Fibroblast of the conjunctiva (primary cell): Measurements from ENCODE around the gene UMAD1.

Experiments used
- DNase-seq: peaks from one replicate; pipeline ENCODE4 v3.0.0-alpha.2; 2010; ENCODE audit warnings: low read depth

UMAD1 gene

GRCh38 chr7:7764520-7765396 is 124.2 kb downstream of the UMAD1 start:
- no peak for DNase-seq

GRCh38 chr7:7765422-7765821 is 124.9 kb downstream of the UMAD1 start:
- DNase-seq: no peak

GRCh38 chr7:7766671-7767070 is 126.1 kb downstream of the UMAD1 start:
- no peak for DNase-seq

DNA sequence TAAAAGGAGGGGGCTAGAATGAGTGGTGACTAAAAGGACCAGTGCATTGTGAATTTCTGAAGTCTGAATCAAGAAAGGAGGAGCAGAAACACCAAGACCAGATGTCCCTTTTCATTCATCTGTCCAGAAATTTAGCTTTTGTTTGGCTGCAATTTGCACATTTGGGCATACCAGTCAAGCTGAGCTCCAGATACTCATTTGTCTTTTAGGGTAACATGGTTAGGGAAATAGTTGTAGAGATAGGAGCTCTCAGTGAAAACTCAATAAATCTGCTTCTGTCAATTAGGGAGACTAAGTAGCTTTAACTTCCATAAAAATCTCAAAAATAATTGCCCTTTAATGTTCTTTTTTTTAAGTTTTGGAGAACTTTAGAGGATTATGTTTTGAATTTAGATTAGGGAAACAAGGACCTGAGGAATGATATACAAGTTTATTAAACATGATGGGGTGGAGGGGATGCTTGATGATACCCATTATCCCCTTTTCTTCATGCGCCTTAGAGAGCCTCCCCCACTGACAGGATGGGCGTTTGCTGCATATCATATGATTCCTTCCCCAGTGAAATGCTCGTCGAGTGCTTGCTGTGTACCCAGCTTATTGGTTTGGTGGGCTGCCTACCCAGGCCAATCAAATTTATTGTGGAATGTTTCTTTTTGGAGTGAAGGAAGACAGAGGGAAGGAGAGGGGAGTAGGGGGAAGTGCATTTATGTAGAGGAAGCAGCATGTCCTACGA is 128.6 kb downstream of the UMAD1 start:
- no peak for DNase-seq

DNA sequence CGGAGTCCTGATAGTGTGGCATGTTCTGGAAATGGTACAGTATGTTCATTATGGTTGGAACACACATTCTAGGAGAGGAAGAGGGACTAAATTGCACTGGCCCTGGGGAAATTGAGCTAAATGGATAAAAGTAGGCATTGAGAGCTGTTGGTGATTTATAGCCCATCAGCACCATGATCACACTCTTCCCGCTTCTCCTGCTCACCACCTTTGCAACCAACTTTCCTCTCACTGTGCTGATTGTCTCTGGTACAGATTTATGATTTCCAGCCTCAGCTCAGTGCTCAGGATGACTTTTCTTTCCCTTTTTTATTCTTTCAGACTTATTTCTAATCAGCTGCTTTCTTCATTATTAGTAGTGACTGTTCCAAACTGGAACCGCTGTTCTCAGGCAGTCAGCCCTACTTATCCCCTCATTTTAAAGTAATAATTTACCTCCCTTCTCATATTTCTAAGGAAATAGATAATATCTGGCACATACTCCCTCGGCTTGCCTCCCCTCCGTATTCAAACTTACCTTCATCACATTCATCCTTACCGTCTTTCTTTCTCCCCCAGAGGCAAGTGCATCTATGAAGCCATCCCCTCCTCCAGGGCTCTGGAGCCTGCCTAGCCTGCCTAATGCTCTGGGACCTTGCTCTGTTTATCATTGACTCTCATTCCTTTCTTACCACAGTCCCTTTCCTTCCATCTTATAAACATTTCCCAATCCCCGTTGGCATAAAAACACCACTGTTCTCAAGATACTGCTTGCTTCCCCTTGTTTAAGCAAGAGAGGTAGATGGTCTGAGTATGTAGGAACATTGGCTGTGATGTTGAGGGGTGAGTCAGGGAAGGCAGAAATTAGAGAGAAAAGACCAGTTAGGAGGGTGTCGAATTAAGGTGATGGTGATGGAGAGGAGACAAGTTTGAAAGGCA is 129.4 kb downstream of the UMAD1 start:
- DNase-seq: no peak

DNA sequence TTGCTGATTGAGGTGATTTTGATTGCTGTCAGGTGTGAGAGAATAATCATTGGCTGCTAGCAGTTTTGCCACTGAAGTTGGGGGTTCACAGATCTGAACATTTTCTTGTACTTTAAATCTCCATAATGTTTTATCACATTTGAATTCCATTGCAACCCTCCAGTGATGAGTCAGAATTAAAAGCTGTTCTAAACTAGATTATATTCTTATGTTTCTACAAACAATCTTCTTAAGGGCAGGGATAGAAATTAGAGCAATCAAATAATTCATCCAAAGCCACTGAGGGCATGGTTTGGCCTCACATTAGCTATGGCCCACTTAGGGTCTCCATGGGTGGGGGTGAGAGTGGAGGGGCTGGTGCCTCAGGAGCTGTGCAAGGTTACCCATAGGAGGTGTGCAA is 130.9 kb downstream of the UMAD1 start:
- DNase-seq: no peak

- no peak for DNase-seq
Observed at GRCh38 chr7:7772397-7772821, 131.9 kb downstream of the UMAD1 start.

GRCh38 chr7:7773334-7774309 is 133.1 kb downstream of the UMAD1 start:
- no peak for DNase-seq

DNA sequence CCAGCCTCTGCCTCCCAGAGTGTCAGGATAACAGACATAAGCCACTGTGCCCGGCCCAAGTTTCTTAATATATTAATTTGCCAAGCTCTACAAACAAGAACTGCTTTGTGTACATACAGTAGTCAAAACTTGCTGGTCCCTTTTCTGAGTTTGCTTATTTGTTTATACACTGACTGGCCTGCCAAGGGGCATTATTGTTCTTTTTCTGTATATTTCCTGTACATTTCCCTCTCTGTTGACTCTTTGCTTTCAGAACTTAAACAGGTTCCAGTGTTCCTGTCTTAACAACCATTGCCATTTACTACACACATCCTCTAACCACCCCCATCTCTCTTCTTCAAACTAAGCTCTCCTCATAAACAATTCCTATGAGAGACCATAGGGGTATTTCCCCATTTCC is 139.3 kb downstream of the UMAD1 start:
- no peak for DNase-seq

DNA sequence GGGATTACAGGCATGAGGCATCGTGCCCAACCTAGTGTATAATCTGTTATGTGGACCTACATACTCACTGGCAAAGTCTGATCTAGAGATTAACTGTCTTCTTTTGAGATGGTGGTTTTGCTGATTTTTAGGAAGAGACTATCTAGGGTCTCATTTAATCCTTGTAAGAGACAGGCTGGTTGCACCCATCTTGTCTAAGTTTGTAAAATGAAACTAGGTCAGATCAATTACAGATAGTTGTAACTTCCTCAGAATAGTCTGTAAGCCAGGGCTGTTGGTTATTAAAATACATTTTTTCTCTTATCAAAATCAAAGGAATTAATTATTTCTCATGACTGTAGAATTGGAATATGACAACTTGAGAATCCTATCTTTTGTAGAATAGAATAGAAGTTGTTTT is 142.4 kb downstream of the UMAD1 start:
- DNase-seq: no peak

DNA sequence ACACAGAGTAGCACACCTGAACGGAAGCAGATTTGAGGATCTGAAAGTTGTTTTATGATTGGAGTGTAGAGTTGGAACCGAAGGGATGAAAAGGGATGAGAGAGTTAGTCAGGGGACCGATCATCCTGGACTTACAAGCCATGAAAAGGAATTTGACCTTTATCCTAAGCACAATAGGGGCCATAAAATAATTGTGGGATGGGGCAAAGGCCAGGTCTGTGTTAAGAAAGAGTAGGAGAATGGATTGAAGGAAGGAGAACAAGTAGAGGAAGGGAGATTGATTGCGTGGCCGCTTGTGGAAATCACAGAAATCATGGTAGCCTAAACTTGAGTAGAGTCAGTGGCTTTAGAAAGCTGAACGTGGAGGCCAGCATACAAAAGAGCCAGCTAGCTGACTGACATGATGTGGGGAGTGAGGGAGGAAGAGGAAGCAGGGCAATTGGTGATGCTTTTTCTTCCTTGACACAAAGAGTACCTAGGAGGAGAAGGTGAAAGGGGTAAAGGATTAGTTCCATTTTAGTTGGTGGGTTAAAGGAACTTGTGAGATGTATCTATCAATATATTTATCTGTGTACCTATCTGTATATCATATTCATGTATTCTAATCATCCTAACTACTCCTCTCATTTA is 144.9 kb downstream of the UMAD1 start:
- no peak for DNase-seq

- no peak for DNase-seq
Observed at GRCh38 chr7:7786595-7786994, 146.0 kb downstream of the UMAD1 start.

DNA sequence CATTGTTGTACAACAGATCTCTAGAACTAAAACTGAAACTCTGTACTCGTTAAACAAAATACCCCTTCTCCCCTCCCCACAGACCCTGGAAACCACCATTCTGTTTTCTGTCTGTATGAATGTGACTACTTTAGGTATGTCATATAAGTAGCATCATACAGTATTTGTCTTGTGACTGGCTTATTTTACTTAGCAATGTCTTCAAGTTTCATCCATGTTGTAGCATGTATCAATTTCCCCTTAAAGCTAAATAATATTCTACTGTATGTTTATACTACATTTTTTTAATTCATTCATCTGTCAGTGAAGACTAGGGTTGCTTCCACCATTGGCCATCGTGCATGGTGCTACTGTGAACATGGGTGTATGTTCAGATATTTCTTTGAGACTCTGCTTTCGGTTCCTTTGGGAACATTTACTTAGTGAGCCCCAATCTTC is 149.0 kb downstream of the UMAD1 start:
- DNase-seq: no peak

DNA sequence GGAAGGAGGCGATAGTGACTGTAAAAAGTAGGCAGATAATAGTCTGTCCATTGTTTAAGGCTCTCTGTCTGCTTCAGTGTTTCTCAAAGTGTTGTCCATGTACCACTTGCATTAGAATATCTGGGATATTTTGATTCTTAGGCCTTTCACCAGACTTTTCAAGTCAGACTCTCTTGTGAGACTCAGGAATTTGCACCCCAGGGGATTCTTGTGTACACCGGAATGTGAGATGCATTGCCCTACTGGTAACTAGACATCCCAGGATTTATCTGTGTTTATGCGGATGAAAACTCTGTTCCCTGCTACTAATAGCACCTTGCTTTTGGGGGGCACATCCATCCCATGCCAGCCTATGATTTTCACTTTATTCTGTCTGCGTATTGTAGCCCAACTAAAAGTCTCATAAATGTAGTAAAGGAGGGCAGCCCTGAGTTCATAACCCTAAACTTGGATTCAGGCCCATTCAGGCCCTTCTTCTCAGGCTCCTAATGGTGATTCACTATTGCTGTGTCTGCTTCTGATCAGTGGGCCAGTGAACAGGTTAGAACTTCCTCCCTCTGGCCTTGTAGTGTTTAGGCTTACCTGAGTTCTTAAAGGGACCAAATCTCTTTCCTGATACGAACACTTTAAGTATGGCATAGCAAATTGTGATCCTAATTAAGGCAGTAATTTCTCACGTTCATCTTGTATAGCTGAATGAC is 149.6 kb downstream of the UMAD1 start:
- DNase-seq: no peak

DNA sequence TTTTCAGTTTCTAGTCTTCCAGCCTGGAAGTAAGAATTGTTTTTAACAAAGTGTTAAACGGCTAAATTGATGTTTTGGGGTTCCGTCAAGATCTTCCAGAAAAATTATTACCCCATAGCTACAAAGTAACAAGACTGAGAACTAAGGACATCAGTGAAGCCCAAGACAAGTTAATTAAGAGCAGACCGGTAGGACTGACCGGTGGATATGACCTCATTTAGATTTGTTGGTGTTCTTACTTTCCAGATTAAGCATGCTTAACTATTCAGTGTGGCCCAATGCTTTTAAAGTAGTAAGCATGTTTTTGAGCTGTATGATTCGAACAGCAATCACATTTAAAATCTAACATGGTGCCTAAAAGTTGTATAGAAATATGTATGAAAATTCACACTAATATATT is 151.0 kb downstream of the UMAD1 start:
- no peak for DNase-seq

- DNase-seq: no peak
Observed at GRCh38 chr7:7792056-7792455, 151.5 kb downstream of the UMAD1 start.

GRCh38 chr7:7793249-7793648 is 152.7 kb downstream of the UMAD1 start:
- no peak for DNase-seq

DNA sequence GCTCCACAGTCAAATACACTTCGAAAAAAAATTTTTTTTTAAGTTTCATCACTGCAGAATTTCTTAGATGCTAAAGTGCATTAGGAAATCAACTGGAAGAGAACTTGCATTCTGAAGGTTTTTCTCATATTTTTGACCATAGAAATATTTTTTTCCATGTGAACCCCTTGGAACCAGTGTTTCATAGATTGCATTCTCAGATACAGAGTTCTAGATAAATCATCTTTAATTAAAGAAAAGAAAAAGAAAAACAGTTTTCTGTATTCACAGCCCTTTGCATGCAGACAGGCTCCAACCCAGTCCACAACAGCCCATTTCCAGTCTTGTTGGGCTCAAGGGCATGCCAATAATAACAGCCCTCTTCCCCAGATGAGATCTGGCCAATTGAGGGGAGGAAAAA is 153.4 kb downstream of the UMAD1 start:
- no peak for DNase-seq

GRCh38 chr7:7795203-7795602 is 154.7 kb downstream of the UMAD1 start:
- DNase-seq: no peak

DNA sequence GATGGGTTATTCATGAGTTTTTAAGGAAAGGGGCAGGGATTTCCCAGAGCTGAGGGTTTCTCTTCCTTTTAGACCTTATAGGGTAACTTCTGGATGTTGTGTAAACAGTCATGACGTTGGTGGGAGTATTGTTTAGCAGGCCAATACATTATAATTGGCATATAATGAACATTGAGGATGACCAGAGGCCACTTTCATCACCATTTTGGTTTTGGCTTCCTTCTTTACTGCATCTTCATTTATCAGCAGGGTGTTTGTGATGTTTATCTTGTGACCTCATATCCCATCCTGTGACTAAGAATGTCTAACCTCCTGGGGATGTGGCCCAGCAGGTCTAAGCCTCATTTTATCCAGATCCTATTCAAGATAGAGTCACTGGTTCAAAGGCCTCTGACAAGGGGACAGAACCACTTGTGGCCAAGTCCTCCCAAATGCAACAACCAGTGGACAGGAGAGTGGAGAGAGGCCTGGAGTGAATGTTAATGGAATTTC is 155.1 kb downstream of the UMAD1 start:
- DNase-seq: no peak
